HG03457 (cell line): ENCODE results near the gene METTL23.
"Not testable (repeated sequence)": the region's sequence is repeated elsewhere in the genome, so short reads cannot be mapped to it uniquely, and the experiment has no call there.

Experiments used
- ATAC-seq: cut with Tn5 transposase; IDR thresholded peaks from one replicate; pipeline ENCODE4 v1.9.1; 2021; ENCODE audit warnings: moderate number of reproducible peaks; ENCODE audit not compliant: unreplicated experiment

METTL23 gene

GRCh38 chr17:76695059-76695831 lies 31.4 kb upstream of the METTL23 start:
- no peak for ATAC-seq

GRCh38 chr17:76696763-76697701 lies 29.6 kb upstream of the METTL23 start:
- ATAC-seq = no peak

GRCh38 chr17:76697702-76698465 lies 28.8 kb upstream of the METTL23 start:
- ATAC-seq = no peak

- not testable (repeated sequence) for ATAC-seq
Observed at GRCh38 chr17:76698466-76698977, 28.1 kb upstream of the METTL23 start.

GRCh38 chr17:76700270-76700616 lies 26.4 kb upstream of the METTL23 start:
- no peak for ATAC-seq

- ATAC-seq = no peak
Observed at GRCh38 chr17:76700617-76701470, 25.8 kb upstream of the METTL23 start.

- no peak for ATAC-seq
Observed at GRCh38 chr17:76701471-76701967, 25.1 kb upstream of the METTL23 start.

- no peak for ATAC-seq
Observed at GRCh38 chr17:76702076-76702475, 24.6 kb upstream of the METTL23 start.

GRCh38 chr17:76702941-76703637 lies 23.6 kb upstream of the METTL23 start:
- ATAC-seq = no peak

GRCh38 chr17:76704805-76705204 lies 21.8 kb upstream of the METTL23 start:
- no peak for ATAC-seq

- no peak for ATAC-seq
Observed at GRCh38 chr17:76706817-76707216, 19.8 kb upstream of the METTL23 start.

- ATAC-seq = no peak
Observed at GRCh38 chr17:76707985-76708807, 18.4 kb upstream of the METTL23 start.

GRCh38 chr17:76709077-76709950 lies 17.3 kb upstream of the METTL23 start:
- ATAC-seq = no peak

GRCh38 chr17:76709951-76710862 lies 16.4 kb upstream of the METTL23 start:
- not testable (repeated sequence) for ATAC-seq

- no peak for ATAC-seq
Observed at GRCh38 chr17:76710863-76711611, 15.6 kb upstream of the METTL23 start, which contains the start of gene MXRA7. Gene MXRA7 (minus strand): TSS chr17:76710965. CDS start chr17:76710946, 19 bp downstream.

- ATAC-seq = not testable (repeated sequence)
Observed at GRCh38 chr17:76712321-76712720, 14.3 kb upstream of the METTL23 start.
